NCI-H82 (cell line): ENCODE data around the gene TBC1D5.

Experiments used
- DNase-seq: peaks from one replicate; lab custom pipeline; 2025; lab: John Stamatoyannopoulos, UW

TBC1D5 gene

GRCh38 chr3:17298038-17298437, 444.4 kb downstream of the TBC1D5 start:
- DNase-seq = no peak

- DNase-seq = no peak
Measured at GRCh38 chr3:17292556-17292955, 449.9 kb downstream of the TBC1D5 start.

GRCh38 chr3:17290894-17291293, 451.5 kb downstream of the TBC1D5 start:
- no peak for DNase-seq

- DNase-seq = no peak
Measured at GRCh38 chr3:17288839-17289399, 453.5 kb downstream of the TBC1D5 start.

- DNase-seq = no peak
Measured at GRCh38 chr3:17287006-17287689, 455.3 kb downstream of the TBC1D5 start.

- DNase-seq = no peak
Measured at GRCh38 chr3:17278006-17278405, 464.4 kb downstream of the TBC1D5 start.

GRCh38 chr3:17266846-17267245, 475.6 kb downstream of the TBC1D5 start:
- no peak for DNase-seq

- DNase-seq = no peak
Measured at GRCh38 chr3:17261627-17262369, 480.6 kb downstream of the TBC1D5 start.

- DNase-seq = no peak
Measured at GRCh38 chr3:17260257-17260656, 482.2 kb downstream of the TBC1D5 start.

- DNase-seq = no peak
Measured at GRCh38 chr3:17259685-17260084, 482.7 kb downstream of the TBC1D5 start.

- DNase-seq = peak; percentile 58
Measured at GRCh38 chr3:17258823-17259436, 483.5 kb downstream of the TBC1D5 start.

GRCh38 chr3:17257269-17257668, 485.2 kb downstream of the TBC1D5 start:
- no peak for DNase-seq

- no peak for DNase-seq
Measured at GRCh38 chr3:17243621-17244020, 498.8 kb downstream of the TBC1D5 start.

GRCh38 chr3:17239417-17239816, 503.0 kb downstream of the TBC1D5 start:
- no peak for DNase-seq

GRCh38 chr3:17238023-17238422, 504.4 kb downstream of the TBC1D5 start:
- DNase-seq = no peak

GRCh38 chr3:17235310-17235709, 507.1 kb downstream of the TBC1D5 start:
- DNase-seq = no peak

GRCh38 chr3:17234382-17234781, 508.0 kb downstream of the TBC1D5 start:
- DNase-seq = no peak

- peak; percentile 82 for DNase-seq
Measured at GRCh38 chr3:17233398-17233800, 509.0 kb downstream of the TBC1D5 start.

GRCh38 chr3:17232442-17232841, 510.0 kb downstream of the TBC1D5 start:
- DNase-seq = no peak

GRCh38 chr3:17231537-17232261, 510.7 kb downstream of the TBC1D5 start:
- DNase-seq = no peak

GRCh38 chr3:17227472-17227871, 515.0 kb downstream of the TBC1D5 start:
- DNase-seq = peak; percentile 27

GRCh38 chr3:17221529-17221928, 520.9 kb downstream of the TBC1D5 start:
- no peak for DNase-seq
